ENCODE results near the gene TBC1D17. TPM values are rescaled to one million over a fixed set of nuclear protein-coding genes. Genes with fewer than 3 reads are reported as not detected.

TBC1D17 gene
- total and polyA plus RNA-seq, 10 of the 15 experiments (the other 5 are each of a cell fraction or from before 2014, with no cell fraction given) = 0.42 to 20.4 (median 11.2) TPM

DNA sequence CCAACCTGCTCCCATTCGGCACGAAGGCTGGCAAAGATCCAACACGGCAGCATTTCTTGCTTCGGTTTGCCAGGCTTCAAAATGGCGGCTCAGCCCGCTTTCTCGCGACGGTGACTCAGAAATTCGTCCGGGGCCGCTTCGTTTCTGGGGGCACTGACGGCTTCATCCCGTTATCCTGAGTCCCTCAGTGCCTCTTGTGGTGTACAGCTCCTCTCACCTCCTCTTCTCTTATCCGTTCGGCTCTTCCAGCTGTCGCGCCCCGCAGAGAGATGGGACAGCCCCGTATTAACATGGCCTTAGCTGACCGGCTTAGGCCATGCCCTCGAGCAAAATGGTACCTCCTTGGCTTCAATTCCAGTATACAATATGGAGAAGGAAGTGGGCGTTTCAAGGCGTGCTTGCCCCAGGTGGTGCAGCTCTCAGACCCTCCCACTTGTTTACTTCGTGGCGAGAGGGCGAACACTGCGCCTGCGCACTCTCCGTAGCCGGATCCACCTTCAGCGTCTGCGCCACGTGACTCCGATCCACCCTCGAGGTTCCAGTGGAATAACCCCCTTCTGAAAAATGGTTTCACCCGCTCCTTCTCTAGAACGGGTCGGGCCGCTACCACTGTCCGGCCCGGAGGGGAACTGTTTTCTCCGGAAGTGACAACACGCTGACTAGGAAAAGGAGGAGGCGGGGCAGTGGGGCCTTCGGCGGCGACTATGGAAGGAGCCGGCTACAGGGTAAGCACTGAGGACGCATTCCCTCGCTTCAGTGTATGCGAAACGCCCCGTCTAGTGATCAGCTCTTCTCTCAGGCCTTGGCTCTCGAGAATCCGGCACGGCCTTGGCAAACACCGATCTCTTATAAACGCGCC lies at the start of gene TBC1D17, which contains the start of gene AKT1S1 (continued):
- TF ChIP-seq HCFC1 (IDR thresholded peaks at IDR 0.05; ENCODE audit: low read length) (peak; percentile 73), RBBP5 (conservative IDR thresholded peaks at IDR 0.05) (no peak), ZZZ3 (IDR thresholded peaks at IDR 0.05; ENCODE audit: control insufficient read depth, insufficient read length, low read depth) (no peak), MYB (IDR thresholded peaks at IDR 0.05; ENCODE audit: borderline replicate concordance, low read depth, low read length) (no peak), POU2F2 (IDR thresholded peaks at IDR 0.05; ENCODE audit: borderline replicate concordance, low read depth, low read length) (peak; percentile 84), WRNIP1 (IDR thresholded peaks at IDR 0.05; ENCODE audit: borderline replicate concordance, low read depth, low read length) (no peak), SREBF2 (IDR thresholded peaks at IDR 0.05; ENCODE audit: low read length) (no peak), RUNX3 (IDR thresholded peaks at IDR 0.05; ENCODE audit: low read length) (peak; percentile 47; the same call in 1 of the 2 replicates), RFX5 (IDR thresholded peaks at IDR 0.05; ENCODE audit: low read depth, low read length) (no peak), CBFB (IDR thresholded peaks at IDR 0.05; ENCODE audit: low read depth) (0 out of 2 replicates have a peak, but pooled peaks have one; percentile 36), NR2C2 (IDR thresholded peaks at IDR 0.05; ENCODE audit: borderline replicate concordance, control insufficient read depth, insufficient read length, low read depth) (no peak), EGR1 (IDR thresholded peaks at IDR 0.05; ENCODE audit: borderline replicate concordance in 1 of 2, low read depth in 2 of 2, low read length in 2 of 2) (0 out of 3 replicates have a peak, but pooled peaks of 1 of the 2 experiments have one; percentile 35), MTA3 (IDR thresholded peaks at IDR 0.05; ENCODE audit: borderline replicate concordance, low read length) (no peak), NBN (IDR thresholded peaks at IDR 0.05) (peak; percentile 68), ZNF384 (IDR thresholded peaks at IDR 0.05; ENCODE audit: borderline replicate concordance, low read depth, low read length) (no peak), ZSCAN29 (IDR thresholded peaks at IDR 0.05) (no peak), SMARCA5 (IDR thresholded peaks at IDR 0.05) (0 out of 2 replicates have a peak, but pooled peaks have one; percentile 19), ATF7 (IDR thresholded peaks at IDR 0.05; ENCODE audit: low read depth) (peak; percentile 99), KDM1A (IDR thresholded peaks at IDR 0.05; ENCODE audit: borderline replicate concordance) (no peak), JUND (IDR thresholded peaks at IDR 0.05; ENCODE audit: low read depth, low read length) (peak; percentile 100), GATAD2B (conservative IDR thresholded peaks at IDR 0.05; ENCODE audit: low read depth) (no peak; the same call in 1 of the 2 replicates), RB1 (IDR thresholded peaks at IDR 0.05; ENCODE audit: borderline replicate concordance) (peak; percentile 27; the same call in 1 of the 2 replicates), CREB1 (IDR thresholded peaks at IDR 0.05; ENCODE audit: low read depth) (peak; percentile 97)
- TF ChIP-seq, protein P1, sequence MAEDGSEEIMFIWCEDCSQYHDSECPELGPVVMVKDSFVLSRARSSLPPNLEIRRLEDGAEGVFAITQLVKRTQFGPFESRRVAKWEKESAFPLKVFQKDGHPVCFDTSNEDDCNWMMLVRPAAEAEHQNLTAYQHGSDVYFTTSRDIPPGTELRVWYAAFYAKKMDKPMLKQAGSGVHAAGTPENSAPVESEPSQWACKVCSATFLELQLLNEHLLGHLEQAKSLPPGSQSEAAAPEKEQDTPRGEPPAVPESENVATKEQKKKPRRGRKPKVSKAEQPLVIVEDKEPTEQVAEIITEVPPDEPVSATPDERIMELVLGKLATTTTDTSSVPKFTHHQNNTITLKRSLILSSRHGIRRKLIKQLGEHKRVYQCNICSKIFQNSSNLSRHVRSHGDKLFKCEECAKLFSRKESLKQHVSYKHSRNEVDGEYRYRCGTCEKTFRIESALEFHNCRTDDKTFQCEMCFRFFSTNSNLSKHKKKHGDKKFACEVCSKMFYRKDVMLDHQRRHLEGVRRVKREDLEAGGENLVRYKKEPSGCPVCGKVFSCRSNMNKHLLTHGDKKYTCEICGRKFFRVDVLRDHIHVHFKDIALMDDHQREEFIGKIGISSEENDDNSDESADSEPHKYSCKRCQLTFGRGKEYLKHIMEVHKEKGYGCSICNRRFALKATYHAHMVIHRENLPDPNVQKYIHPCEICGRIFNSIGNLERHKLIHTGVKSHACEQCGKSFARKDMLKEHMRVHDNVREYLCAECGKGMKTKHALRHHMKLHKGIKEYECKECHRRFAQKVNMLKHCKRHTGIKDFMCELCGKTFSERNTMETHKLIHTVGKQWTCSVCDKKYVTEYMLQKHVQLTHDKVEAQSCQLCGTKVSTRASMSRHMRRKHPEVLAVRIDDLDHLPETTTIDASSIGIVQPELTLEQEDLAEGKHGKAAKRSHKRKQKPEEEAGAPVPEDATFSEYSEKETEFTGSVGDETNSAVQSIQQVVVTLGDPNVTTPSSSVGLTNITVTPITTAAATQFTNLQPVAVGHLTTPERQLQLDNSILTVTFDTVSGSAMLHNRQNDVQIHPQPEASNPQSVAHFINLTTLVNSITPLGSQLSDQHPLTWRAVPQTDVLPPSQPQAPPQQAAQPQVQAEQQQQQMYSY (CRISPR knock-in tag; IDR thresholded peaks at IDR 0.05) = no peak
- TF ChIP-seq, protein P2, sequence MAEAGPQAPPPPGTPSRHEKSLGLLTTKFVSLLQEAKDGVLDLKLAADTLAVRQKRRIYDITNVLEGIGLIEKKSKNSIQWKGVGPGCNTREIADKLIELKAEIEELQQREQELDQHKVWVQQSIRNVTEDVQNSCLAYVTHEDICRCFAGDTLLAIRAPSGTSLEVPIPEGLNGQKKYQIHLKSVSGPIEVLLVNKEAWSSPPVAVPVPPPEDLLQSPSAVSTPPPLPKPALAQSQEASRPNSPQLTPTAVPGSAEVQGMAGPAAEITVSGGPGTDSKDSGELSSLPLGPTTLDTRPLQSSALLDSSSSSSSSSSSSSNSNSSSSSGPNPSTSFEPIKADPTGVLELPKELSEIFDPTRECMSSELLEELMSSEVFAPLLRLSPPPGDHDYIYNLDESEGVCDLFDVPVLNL (IDR thresholded peaks at IDR 0.05; ENCODE audit: low read depth, low read length) = no peak
- TF ChIP-seq, protein P3, sequence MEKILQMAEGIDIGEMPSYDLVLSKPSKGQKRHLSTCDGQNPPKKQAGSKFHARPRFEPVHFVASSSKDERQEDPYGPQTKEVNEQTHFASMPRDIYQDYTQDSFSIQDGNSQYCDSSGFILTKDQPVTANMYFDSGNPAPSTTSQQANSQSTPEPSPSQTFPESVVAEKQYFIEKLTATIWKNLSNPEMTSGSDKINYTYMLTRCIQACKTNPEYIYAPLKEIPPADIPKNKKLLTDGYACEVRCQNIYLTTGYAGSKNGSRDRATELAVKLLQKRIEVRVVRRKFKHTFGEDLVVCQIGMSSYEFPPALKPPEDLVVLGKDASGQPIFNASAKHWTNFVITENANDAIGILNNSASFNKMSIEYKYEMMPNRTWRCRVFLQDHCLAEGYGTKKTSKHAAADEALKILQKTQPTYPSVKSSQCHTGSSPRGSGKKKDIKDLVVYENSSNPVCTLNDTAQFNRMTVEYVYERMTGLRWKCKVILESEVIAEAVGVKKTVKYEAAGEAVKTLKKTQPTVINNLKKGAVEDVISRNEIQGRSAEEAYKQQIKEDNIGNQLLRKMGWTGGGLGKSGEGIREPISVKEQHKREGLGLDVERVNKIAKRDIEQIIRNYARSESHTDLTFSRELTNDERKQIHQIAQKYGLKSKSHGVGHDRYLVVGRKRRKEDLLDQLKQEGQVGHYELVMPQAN (conservative IDR thresholded peaks at IDR 0.05) = peak; percentile 88
